Rectal smooth muscle tissue (tissue), 1 donor: Measurements from ENCODE around the gene C16orf89.
"Not testable (repeated sequence)": the region's sequence is repeated elsewhere in the genome, so short reads cannot be mapped to it uniquely, and the experiment has no call there.

Source experiments
- H3K27ac ChIP-seq: one replicate; pipeline ENCODE4 v1.7.0; 2013; ENCODE audit warnings: low read depth, low read length, inconsistent platforms
- H3K27me3 ChIP-seq: one replicate; pipeline ENCODE4 v1.7.0; 2013; ENCODE audit warnings: low read length; ENCODE audit not compliant: control insufficient read depth, insufficient read depth
- H3K36me3 ChIP-seq: one replicate; pipeline ENCODE4 v1.7.0; 2013; ENCODE audit warnings: low read length; ENCODE audit not compliant: control insufficient read depth, insufficient read depth
- H3K4me1 ChIP-seq: one replicate; pipeline ENCODE4 v1.7.0; 2013; ENCODE audit warnings: low read length; ENCODE audit not compliant: control insufficient read depth, insufficient read depth
- H3K4me3 ChIP-seq: one replicate; pipeline ENCODE4 v1.7.0; 2013; ENCODE audit warnings: low read length
- H3K9ac ChIP-seq: one replicate; pipeline ENCODE4 v1.7.0; 2013; ENCODE audit warnings: low read length

Gene C16orf89

DNA sequence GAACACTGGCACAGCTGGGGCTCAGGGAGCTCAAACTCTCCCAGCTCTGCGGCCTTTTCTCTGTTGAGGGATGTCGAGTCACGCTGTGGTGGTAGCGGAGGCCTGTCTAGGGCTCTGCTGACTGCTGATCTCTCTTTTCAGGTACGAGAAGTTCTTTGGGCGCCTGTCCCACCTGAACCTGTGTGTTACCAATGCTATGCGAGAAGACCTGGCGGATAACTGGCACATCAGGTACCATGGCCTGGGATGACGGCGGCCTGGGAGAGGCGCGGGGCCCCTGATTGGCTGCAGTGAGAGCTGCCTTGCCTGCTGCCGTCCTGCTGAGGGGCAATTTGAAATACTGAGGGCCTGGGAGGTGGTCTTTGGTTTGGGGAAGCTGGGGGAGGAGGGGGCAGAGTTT is 11.5 kb upstream of the C16orf89 start:
- Histone ChIP-seq H3K27me3 (no peaks in the 10 kb centered on the region), H3K4me3 (no peak overlapping the region), H3K9ac (no peak overlapping the region), H3K36me3 (peaks cover 13% of the 10 kb centered on the region), H3K27ac (no peak overlapping the region), H3K4me1 (no peaks in the 10 kb centered on the region)

DNA sequence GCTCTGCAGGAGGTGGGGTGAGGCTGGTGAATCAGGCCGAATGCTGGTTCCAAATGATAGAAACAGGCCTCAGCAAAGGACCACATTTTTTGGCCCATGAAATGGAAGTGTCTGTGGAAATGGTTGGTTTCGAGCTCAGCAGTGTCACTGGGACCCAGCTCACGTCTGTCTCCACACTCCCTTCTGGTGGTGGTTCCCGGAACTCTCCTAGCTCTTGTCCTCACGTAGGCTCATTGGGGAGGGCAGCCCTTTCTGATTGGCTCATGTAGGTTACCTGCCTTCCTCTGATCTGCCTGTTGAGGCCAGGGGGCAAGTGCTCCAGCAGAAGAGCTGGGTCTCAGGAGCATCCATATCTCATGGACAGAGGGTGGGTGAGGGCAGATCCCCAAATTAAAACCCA is 9.9 kb upstream of the C16orf89 start:
- H3K4me1 ChIP-seq, result peaks cover 3% of the 10 kb centered on the region
- no peak overlapping the region for H3K9ac ChIP-seq
- no peak overlapping the region for H3K4me3 ChIP-seq
- H3K36me3 ChIP-seq, result peaks cover 13% of the 10 kb centered on the region
- no peaks in the 10 kb centered on the region for H3K27me3 ChIP-seq
- no peak overlapping the region for H3K27ac ChIP-seq

DNA sequence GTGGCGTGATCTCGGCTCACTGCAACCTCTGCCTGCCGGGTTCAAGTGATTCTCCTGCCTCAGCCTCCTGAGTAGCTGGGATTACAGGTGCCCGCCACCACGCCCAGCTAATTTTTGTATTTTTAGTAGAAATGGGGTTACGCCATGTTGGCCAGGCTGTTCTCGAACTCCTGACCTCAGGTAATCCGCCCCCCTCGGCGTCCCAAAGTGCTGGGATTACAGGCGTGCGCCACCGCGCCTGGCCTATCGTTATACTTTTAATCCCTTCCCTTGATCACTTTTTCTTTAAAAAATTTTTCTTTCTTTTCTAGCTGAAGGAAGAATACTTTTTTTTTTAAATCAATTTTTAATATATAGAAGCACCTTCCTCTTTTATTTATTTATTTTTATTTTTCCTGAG is 8.0 kb upstream of the C16orf89 start:
- not testable (repeated sequence) for H3K9ac ChIP-seq, H3K27ac ChIP-seq, H3K4me3 ChIP-seq, H3K4me1 ChIP-seq, H3K27me3 ChIP-seq
- H3K36me3 ChIP-seq, result peaks cover 13% of the 10 kb centered on the region

DNA sequence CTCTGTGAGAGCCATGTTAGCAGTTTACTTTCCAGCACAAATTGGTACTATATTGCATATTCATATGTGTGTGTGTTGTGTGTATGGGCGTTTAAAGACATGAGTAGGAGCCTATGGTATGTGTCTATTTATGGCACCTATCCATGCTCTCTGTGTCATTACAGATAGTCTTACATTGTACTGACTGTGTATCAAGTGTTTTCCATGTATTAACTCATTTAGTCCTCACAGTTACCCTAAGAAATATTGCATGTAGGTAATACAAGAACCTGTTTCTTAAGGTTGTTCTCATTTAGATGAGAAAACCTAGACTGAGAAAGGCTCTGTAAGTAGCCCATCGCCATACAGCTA is 7.5 kb upstream of the C16orf89 start:
- Histone ChIP-seq H3K4me1 (peaks cover 3% of the 10 kb centered on the region), H3K36me3 (peaks cover 13% of the 10 kb centered on the region)

DNA sequence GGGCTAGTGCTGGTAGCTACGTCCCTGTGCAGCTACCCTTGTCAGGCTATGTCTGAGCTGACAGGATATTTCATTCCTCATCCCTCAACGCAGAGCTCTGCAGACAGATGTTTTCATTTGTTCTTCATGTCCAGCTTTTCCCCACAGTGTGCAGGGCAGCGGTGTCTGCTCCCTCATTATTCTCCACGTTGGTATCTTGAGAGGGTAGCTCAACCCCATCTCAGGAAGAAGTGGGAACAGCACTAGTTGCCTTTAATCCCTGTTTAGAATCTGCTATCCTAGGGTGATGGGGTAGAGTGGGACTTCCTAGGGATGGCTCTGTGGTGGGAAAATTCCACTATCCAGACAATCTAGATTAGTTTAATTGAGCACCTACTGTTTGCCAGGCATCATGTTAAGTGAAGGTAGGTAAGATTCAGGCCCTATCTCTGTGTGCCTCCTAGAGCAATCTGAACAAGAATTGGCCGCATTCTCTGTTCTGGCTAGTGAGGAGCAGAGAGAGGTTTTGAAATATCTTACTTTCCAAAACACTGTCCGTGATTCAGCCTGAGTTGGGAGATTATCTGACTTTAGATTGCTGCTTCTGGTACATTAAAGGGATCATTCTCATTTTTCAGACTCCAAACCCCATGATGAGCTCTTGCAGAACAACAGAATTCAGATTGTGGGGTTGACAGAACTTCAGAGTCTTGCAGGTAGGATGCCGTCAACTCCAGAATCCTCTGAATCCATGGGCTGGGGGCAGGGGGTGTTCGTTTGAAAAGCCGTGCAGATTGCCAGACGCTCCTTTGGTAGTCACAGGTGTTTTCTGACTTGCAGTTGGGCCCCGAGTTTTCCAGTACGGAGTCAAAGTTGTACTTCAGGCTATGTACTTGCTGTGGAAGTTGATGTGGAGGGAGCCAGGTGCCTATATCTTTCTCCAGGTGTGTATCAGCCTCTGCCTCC is 6.8 kb upstream of the C16orf89 start:
- Histone ChIP-seq H3K9ac (peak overlapping the region; percentile 52), H3K4me3 (peak overlapping the region; percentile 79), H3K36me3 (peaks cover 13% of the 10 kb centered on the region), H3K4me1 (peaks cover 3% of the 10 kb centered on the region), H3K27me3 (no peaks in the 10 kb centered on the region), H3K27ac (peak overlapping the region; percentile 71)

More for the DNA sequence above, 7.5 kb upstream of the C16orf89 start:
- Histone ChIP-seq H3K9ac (no peak overlapping the region), H3K27me3 (no peaks in the 10 kb centered on the region), H3K27ac (no peak overlapping the region), H3K4me3 (no peak overlapping the region)

DNA sequence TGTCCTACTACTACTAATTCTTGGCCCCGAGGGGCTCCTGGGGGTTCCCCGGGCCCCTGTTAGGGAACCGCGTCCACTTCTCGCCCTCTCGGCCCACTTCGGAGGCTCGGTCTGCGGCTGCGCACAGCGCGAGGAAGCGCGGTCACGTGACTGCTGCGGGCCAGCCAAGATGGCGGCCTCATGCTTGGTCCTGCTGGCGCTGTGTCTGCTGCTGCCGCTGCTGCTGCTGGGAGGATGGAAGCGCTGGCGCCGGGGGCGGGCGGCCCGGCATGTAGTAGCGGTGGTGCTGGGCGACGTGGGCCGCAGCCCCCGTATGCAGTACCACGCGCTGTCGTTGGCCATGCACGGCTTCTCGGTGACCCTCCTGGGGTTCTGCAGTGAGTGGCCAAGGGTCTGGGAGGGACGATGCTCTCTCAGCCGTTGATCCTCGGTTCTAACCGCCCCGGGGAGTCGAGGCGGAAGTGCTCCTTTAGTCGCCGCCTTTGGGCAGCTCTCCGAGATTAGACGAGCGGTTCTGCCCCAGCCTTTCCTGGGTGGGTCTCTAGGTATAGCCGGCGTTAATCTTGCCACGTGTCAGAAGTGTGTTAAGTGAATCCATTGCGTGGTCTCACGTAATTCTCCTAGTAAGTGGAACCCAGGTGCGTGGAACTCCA is 6.1 kb upstream of the C16orf89 start, which contains the start of gene ALG1:
Gene ALG1 (plus strand): TSS at position 163 of the 653 bp plus-strand sequence. CDS start 7 bp downstream, at position 170.
- Histone ChIP-seq H3K36me3 (peaks cover 13% of the 10 kb centered on the region), H3K9ac (peak within 1 kb of the TSS; percentile 52), H3K4me3 (peak within 1 kb of the TSS; percentile 79)

DNA sequence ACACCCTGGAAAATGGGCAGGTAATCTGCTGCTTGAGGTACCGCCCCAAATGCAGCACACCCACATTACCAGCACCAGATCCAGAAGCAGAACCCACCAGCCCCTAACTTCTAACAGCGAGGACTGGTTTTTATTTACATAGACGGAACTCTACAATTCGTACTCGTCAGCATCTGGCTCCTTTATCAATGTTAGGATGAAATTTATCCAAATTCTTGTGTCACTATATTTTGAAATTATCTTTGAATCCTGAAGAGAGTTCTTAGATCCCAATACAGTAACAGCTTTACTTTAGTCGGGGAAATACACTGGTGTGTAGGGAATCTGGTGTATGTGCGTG is 5.6 kb upstream of the C16orf89 start:
- peak overlapping the region; percentile 70 for H3K27ac ChIP-seq
- H3K27me3 ChIP-seq, result no peaks in the 10 kb centered on the region
- peak overlapping the region; percentile 79 for H3K4me3 ChIP-seq

More for the DNA sequence above, 6.1 kb upstream of the C16orf89 start, which contains the start of gene ALG1:
- peak within 1 kb of the TSS; percentile 71 for H3K27ac ChIP-seq
- H3K27me3 ChIP-seq, result no peaks in the 10 kb centered on the region
- H3K4me1 ChIP-seq, result peaks cover 3% of the 10 kb centered on the region

DNA sequence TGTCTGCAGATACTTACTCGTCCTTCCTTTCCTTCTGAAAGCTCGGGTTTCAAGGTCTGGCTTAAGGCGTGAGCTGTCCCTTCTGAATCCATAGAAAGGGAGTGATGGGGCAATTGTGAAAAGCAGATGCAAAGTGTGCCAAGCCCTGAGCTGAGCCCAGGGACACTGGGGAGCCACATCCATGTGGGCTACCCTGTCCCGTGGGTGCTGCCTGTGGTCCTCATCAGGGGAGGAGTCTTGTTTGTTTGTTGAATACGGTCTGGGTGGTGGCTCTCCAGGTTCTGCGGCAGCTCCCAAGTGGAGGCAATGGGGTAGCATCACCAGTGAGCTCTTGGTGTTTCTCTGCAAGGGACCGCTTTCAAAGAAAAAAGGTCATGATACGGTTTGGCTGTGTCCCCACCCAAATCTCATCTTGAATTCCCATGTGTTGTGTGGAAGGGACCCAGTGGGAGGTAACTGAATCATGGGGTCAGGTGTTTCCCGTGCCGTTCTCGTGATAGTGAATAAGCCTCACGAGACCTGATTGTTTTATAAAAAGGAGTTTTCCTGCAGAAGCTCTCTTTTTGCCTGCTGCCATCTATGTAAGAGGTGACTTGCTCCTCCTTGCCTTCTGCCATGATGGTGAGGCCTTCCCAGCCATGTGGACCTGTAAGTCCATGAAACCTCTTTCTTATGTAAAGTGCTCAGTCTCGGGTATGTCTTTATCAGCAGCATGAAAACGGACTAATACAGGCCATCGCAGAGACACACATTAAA is 4.9 kb upstream of the C16orf89 start:
- H3K27ac ChIP-seq, result peak overlapping the region; percentile 70
- peaks cover 4% of the 10 kb centered on the region for H3K36me3 ChIP-seq
- H3K27me3 ChIP-seq, result no peaks in the 10 kb centered on the region
- no peak overlapping the region for H3K4me3 ChIP-seq
- no peak overlapping the region for H3K9ac ChIP-seq
- peaks cover 3% of the 10 kb centered on the region for H3K4me1 ChIP-seq

More for the DNA sequence above, 5.6 kb upstream of the C16orf89 start:
- Histone ChIP-seq H3K9ac (no peak overlapping the region), H3K36me3 (peaks cover 11% of the 10 kb centered on the region), H3K4me1 (peaks cover 3% of the 10 kb centered on the region)

DNA sequence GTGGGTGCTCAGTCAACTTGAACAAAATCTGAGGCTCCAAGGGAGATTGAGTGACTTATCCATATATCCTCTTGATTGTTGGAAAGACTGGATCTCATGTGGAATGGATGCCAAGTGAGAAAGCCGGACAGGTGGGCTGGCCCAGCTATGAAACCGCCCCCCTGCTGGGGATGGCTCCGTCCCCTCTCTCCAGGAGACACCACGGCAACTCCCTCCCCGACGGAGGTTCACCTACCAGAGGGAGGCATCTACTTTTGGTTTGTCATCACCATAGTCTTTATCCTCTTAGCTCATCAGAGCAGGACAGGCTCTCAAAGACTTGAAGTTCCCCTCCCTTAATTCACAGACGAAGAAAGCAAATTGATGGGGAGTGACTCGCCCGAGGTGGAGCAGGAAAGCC is 4.1 kb upstream of the C16orf89 start:
- Histone ChIP-seq H3K4me3 (no peak overlapping the region), H3K27ac (no peak overlapping the region), H3K36me3 (no peaks in the 10 kb centered on the region), H3K4me1 (peaks cover 3% of the 10 kb centered on the region), H3K9ac (no peak overlapping the region), H3K27me3 (peaks cover 2% of the 10 kb centered on the region)

DNA sequence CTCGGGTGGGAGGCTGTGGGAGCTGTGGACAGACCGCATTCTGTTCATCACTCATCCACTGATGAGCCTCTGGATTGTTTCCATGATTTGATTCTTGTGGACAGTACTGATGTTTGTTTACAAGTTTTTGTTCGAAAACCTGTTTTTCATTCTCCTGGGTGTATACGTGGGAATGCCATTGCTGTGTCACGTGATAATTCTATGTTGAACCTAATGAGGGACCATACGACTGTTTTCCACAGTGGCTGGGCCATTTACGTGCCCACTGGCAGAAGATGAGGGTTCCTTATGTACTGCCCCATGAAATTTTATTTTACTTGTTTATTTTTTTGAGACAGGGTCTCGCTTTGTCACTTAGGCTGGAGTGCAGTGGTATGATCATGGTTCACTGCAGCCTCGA is 3.3 kb upstream of the C16orf89 start:
- Histone ChIP-seq H3K27ac (no peak overlapping the region), H3K4me1 (peaks cover 3% of the 10 kb centered on the region), H3K9ac (no peak overlapping the region), H3K36me3 (no peaks in the 10 kb centered on the region), H3K4me3 (no peak overlapping the region), H3K27me3 (peaks cover 2% of the 10 kb centered on the region)

DNA sequence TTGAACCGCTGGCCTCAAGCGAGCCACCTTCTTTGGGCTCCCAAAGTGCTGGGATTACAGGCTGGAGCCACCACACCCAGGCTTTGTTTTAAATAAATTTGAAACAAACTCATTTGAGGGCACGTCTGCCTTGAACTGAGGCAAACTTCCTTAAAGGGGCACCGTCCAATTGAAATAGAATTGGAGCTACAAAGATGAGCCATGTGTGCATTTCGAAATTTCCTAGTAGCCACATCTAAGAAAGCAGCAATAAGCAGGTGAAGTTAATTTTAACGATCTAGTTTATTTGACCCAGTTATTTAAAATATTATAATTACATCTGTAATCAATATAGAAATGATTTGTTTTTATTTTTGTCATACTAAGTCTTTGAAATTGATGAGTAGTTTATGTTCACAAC is 755 bp upstream of the C16orf89 start:
- Histone ChIP-seq H3K4me1 (peaks cover 3% of the 10 kb centered on the region), H3K4me3 (no peak overlapping the region), H3K9ac (no peak overlapping the region), H3K36me3 (no peaks in the 10 kb centered on the region), H3K27me3 (peaks cover 2% of the 10 kb centered on the region), H3K27ac (no peak overlapping the region)

DNA sequence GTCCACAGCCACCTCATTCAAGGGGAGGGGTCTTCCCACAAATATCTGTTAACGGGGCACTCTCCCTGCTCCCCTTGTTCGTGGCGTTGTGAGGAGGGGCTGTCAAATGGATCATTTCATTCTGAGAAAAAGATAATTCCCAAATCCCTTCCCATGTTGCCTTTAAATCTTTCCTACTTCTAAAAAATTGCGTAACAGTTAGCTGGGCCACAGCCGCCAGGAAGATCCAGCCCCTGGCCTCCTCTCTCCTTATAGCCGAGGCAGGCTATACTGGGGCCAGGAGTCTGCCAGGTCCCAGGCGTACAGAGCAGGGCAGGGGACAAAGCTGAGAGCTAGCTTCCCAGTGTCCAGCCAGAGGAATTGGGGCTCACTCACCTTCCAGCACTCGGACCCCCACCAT is 430 bp downstream of the C16orf89 start:
- Histone ChIP-seq H3K9ac (no peak overlapping the region), H3K27ac (no peak overlapping the region), H3K4me3 (peak overlapping the region; percentile 17), H3K36me3 (no peaks in the 10 kb centered on the region), H3K4me1 (no peaks in the 10 kb centered on the region), H3K27me3 (peaks cover 2% of the 10 kb centered on the region)
